ENCODE results near the gene C17orf113. TPM values are rescaled to one million over a fixed set of nuclear protein-coding genes. Genes with fewer than 3 reads are reported as not detected.

Gene C17orf113
- 0.24 to 0.77 TPM (median 0.62 TPM) in 3 replicates for total RNA-seq
- long read RNA-seq, result 0 reads

DNA sequence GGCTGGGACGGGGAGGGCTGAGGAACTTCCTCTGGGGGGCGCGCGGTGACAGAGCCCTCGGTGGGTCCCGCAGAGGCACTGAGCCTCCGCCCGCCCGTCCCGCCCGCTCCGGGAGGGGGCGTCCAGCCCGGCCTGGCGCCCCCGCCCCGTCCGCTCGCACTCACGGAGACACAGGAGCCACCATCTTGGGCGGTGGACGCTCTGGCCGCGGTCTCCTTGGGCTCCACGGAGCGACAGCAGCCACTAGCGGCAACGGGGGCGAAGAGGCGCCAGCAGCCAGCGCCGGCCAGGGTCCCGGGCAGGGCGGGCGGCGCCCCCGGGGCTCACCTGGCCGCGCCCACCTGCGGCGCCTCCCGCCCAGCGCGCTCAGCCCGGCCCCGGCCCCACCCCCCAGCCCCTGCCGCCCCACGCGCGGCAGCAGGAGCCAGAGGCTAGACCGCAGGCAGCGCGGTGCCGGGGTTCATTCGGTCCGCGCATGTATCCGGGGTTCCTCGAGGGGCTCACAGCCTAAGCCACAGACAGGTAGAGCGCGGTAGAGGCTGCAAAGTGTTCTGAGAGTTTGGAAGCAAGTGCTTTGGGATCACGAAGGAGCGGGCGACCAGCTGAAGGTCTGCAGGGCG, at the start of gene C17orf113:
Gene C17orf113 (minus strand): TSS at position 209 of the 620 bp plus-strand sequence. CDS start 7,225 bp downstream, outside the sequence.
- H3K27ac Mint-ChIP-seq (ENCODE audit: unreplicated experiment), result no peak within 1 kb of the TSS
- peaks cover 9% of the 10 kb centered on the region for H3K4me1 Mint-ChIP-seq (ENCODE audit: low read depth)
- TF ChIP-seq, protein P1, sequence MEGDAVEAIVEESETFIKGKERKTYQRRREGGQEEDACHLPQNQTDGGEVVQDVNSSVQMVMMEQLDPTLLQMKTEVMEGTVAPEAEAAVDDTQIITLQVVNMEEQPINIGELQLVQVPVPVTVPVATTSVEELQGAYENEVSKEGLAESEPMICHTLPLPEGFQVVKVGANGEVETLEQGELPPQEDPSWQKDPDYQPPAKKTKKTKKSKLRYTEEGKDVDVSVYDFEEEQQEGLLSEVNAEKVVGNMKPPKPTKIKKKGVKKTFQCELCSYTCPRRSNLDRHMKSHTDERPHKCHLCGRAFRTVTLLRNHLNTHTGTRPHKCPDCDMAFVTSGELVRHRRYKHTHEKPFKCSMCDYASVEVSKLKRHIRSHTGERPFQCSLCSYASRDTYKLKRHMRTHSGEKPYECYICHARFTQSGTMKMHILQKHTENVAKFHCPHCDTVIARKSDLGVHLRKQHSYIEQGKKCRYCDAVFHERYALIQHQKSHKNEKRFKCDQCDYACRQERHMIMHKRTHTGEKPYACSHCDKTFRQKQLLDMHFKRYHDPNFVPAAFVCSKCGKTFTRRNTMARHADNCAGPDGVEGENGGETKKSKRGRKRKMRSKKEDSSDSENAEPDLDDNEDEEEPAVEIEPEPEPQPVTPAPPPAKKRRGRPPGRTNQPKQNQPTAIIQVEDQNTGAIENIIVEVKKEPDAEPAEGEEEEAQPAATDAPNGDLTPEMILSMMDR (IDR thresholded peaks at IDR 0.05), result peak; percentile 72
- peaks cover 26% of the 10 kb centered on the region for H3K27me3 Mint-ChIP-seq (ENCODE audit: low read depth)
- H3K36me3 Mint-ChIP-seq (ENCODE audit: low read depth), result no peaks in the 10 kb centered on the region
- DNase-seq (ENCODE audit: low spot score), result no peak
- H3K9me3 Mint-ChIP-seq (ENCODE audit: low read depth), result no peaks in the 10 kb centered on the region
- H3K4me3 Mint-ChIP-seq (ENCODE audit: unreplicated experiment), result peak within 1 kb of the TSS; percentile 69

DNA sequence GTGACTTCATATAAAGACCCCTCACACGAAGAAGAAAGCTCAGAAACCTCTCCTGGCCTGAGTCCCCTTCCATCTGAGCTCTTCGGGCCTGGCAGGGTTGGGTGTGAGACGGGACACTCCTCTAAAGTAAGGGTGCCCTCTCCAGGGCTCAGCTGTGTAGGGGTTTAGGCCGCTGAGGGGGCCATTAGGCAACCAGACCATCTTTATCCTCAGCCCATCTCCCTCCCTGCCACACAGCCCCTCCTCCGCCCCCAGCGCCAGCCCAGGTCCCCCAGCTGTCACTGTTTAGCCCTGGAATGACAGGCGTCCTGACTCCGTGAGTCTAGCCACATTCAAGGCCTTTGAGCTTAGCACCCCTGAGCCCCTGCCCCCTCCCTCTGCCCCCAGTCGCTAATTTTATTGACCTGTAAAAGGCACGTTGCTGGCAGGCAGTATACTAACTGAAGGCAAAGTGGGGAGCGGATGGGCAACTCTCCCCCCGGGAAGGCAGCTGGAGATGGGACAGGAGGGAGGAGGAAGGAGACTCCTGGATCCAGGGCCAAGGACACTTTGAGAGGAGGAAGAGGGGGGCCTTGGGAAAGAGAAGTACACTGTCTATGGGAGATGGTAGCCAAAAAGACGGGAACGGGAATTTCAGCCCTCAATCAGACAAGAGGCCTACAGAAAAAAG, 48.5 kb upstream of the C17orf113 start:
- H3K4me1 Mint-ChIP-seq (ENCODE audit: low read depth), result peaks cover 3% of the 10 kb centered on the region
- H3K27ac Mint-ChIP-seq (ENCODE audit: unreplicated experiment), result no peak overlapping the region
- no peak overlapping the region for H3K4me3 Mint-ChIP-seq (ENCODE audit: unreplicated experiment)
- peaks cover 16% of the 10 kb centered on the region for H3K27me3 Mint-ChIP-seq (ENCODE audit: low read depth)
- H3K36me3 Mint-ChIP-seq (ENCODE audit: low read depth), result no peaks in the 10 kb centered on the region
- no peak for DNase-seq (ENCODE audit: low spot score)
- H3K9me3 Mint-ChIP-seq (ENCODE audit: low read depth), result no peaks in the 10 kb centered on the region
- TF ChIP-seq, protein P1 (IDR thresholded peaks at IDR 0.05), result no peak

DNA sequence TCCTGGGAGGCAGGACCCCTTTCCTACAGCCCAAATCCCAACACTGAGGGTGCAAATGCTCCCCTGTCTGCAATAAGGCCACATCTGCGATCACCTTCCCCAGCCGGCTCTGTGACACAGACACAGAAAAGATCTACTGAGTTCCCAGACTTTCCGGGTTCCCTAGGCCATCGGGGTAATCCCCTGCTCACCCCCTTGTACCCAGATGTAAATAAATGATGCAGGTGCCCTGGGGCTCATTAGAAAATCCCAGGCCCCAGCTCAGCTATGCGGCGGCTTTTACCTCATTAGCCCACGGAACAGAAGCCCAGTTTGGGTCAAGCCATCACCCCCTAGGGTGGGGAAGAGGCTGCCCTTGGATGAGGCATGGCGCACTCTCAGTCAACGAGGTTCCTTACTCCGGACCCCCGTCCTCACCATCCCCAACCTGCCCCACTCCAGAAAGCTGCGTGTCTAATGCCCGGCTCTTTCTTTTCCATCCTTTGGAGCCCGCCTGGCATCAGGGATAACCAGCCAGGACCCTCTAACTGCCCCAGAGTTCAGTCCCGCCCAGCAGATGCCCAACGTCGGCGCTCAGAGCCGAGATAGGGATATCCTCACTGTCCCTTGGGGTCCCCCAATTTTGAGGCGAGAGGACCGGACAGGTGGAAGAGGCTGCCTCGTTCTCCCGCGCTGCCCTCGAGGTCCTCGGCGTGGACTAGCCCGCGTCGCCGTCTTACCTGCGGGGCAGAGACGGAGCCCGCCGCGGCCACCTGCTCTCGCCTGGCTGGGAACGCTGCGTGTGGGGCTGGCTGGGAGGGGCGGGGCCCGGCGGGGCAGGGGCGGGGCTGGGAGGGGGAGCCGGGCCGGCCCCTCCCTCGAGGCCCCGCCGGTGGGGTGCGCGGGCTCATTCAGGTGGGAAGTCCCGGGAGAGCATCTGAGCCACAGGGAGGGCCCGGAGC, 47.6 kb upstream of the C17orf113 start, which contains the start of gene ZNF385C:
Gene ZNF385C (minus strand): TSS at position 783 of the 941 bp plus-strand sequence. CDS start 35,417 bp downstream, outside the sequence.
- TF ChIP-seq, protein P1 (IDR thresholded peaks at IDR 0.05), result no peak
- no peaks in the 10 kb centered on the region for H3K9me3 Mint-ChIP-seq (ENCODE audit: low read depth)
- H3K27ac Mint-ChIP-seq (ENCODE audit: unreplicated experiment), result no peak within 1 kb of the TSS
- no peak for DNase-seq (ENCODE audit: low spot score)
- H3K4me1 Mint-ChIP-seq (ENCODE audit: low read depth), result peaks cover 3% of the 10 kb centered on the region
- peaks cover 16% of the 10 kb centered on the region for H3K27me3 Mint-ChIP-seq (ENCODE audit: low read depth)
- H3K36me3 Mint-ChIP-seq (ENCODE audit: low read depth), result no peaks in the 10 kb centered on the region
- no peak within 1 kb of the TSS for H3K4me3 Mint-ChIP-seq (ENCODE audit: unreplicated experiment)

DNA sequence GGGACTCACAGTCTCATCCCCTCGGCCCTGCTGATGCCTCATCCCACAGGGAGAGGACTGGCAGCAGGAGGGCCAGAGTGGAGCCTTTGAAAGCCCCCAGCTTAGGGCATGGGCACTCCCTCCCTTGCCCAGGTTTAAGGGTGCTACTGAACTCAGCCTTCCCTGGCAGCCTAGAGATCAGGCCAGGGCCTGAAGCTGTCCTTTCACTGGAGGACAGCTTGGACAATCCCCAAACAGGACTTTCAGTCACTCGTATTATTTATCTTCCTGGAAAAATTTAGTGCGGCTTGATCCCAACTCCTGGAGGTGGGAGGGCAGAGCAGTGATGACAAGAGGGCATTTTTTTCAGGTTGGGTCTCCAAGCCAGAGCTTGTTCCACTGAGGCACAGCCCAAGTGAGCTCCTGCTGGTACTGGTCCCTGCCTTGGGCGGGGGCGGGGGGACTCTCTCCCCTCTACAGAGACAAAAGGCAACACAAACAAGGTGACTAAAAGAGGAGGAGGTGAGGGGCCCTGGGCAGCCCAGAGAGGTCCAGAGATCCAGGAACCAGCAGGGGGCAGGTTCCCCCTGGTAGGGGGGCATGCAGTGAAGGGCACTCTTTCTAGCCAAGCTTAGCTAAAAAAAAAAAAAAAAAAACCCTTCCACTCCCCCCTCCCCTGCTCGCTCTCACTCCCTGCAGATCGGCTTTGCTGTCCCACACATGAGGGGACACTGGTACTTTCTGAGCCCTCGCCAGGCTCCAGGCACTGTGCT, 46.1 kb upstream of the C17orf113 start:
- H3K4me1 Mint-ChIP-seq (ENCODE audit: low read depth), result peaks cover 5% of the 10 kb centered on the region
- no peak overlapping the region for H3K27ac Mint-ChIP-seq (ENCODE audit: unreplicated experiment)
- DNase-seq (ENCODE audit: low spot score), result no peak
- H3K27me3 Mint-ChIP-seq (ENCODE audit: low read depth), result peaks cover 16% of the 10 kb centered on the region
- TF ChIP-seq, protein P1 (IDR thresholded peaks at IDR 0.05), result no peak
- H3K4me3 Mint-ChIP-seq (ENCODE audit: unreplicated experiment), result no peak overlapping the region
- H3K9me3 Mint-ChIP-seq (ENCODE audit: low read depth), result no peaks in the 10 kb centered on the region
- no peaks in the 10 kb centered on the region for H3K36me3 Mint-ChIP-seq (ENCODE audit: low read depth)

Measured in chondrocyte (in vitro differentiated cells).